ENCODE results near the gene ST7. TPM values are rescaled to one million over a fixed set of nuclear protein-coding genes. Genes with fewer than 3 reads are reported as not detected.

Gene ST7
- total and polyA plus RNA-seq, 2 donors = 14.7 to 26.6 TPM

DNA sequence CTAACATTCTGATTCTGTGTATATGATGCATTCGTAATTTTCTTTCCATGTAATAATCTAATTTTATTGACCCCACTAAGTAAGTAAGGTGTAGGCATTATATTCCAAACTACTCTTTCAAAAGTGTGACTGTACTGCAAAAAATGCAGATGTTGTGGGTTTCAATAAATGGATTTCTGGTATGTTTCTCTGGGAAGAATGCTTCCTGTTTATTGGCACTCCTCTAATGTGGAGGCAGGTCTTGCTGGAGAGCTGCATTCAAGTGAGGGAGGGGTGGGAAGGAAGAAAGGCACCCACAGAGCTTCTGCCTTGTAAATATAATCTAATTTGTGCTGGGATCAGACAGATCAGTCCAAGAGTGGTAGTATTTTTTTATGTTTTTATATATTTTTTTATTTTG is 23.9 kb downstream of the ST7 start:
- no peak overlapping the region for H3K4me3 ChIP-seq (ENCODE audit: low read depth, low read length)
- no peak for DNase-seq (ENCODE audit: extremely low spot score)
- H3K4me1 ChIP-seq (ENCODE audit: insufficient read depth) = no peaks in the 10 kb centered on the region
- 92% methylated on average over 1 of the region's 1 CpG for WGBS
- H3K27ac ChIP-seq (ENCODE audit: low read depth) = no peak overlapping the region
- H3K36me3 ChIP-seq (ENCODE audit: insufficient read depth) = no peaks in the 10 kb centered on the region

GRCh38 chr7:116978006-116978405 is 24.7 kb downstream of the ST7 start:
- Histone ChIP-seq H3K4me3 (ENCODE audit: low read depth, low read length) (no peak overlapping the region), H3K27ac (ENCODE audit: low read depth) (no peak overlapping the region), H3K36me3 (ENCODE audit: insufficient read depth) (no peaks in the 10 kb centered on the region), H3K4me1 (ENCODE audit: insufficient read depth) (no peaks in the 10 kb centered on the region)
- DNase-seq (ENCODE audit: extremely low spot score) = no peak
- 69% methylated on average over 1 of the region's 1 CpG for WGBS

DNA sequence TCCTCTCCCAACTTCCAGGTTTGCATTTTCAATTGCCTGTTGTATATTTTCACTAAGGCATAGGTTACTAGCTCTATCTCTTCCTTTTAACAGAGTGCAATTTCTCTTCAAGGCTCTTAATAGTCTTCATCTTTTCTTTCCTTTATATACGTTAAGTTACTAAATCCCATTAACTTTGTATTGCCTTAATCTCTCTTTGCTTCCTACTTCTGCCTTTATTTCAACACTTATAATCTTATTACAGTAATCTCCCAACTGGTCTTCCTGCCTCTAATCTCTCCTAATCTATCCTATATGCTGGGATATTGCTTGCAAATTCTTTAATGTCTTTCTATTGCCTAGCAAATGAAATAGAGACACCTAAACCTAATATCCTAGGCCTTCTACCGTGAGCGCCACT is 26.1 kb downstream of the ST7 start:
- Histone ChIP-seq H3K4me1 (ENCODE audit: insufficient read depth) (no peaks in the 10 kb centered on the region), H3K27ac (ENCODE audit: low read depth) (no peak overlapping the region), H3K36me3 (ENCODE audit: insufficient read depth) (no peaks in the 10 kb centered on the region), H3K4me3 (ENCODE audit: low read depth, low read length) (no peak overlapping the region)
- no peak for DNase-seq (ENCODE audit: extremely low spot score)
- WGBS = 96% methylated on average over 3 of the region's 3 CpGs

- DNase-seq (ENCODE audit: extremely low spot score) = no peak
- WGBS = 69% methylated on average over 4 of the region's 4 CpGs
- Histone ChIP-seq H3K36me3 (ENCODE audit: insufficient read depth) (no peaks in the 10 kb centered on the region), H3K27ac (ENCODE audit: low read depth) (no peak overlapping the region), H3K4me3 (ENCODE audit: low read depth, low read length) (no peak overlapping the region), H3K4me1 (ENCODE audit: insufficient read depth) (no peaks in the 10 kb centered on the region)
Observed at GRCh38 chr7:116980354-116980753, 27.1 kb downstream of the ST7 start.

DNA sequence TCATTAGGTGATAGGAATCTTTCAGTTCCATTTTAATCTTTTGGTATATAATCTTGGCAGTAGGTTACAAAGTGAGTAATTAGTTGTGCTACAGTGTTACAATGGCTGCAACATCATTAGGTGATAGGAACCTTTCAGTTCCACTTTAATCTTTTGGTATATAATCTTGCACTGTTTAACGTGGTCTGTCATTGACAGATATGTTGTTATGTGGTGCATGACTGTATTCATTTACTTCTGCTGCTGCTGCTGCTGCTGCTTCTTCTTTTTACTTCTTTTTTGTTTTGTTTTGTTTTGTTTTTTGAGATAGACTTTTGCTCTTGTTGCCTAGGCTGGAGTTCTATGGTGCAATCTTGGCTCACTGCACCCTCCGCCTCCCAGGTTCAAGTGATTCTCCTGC is 28.6 kb downstream of the ST7 start:
- no peak overlapping the region for H3K4me3 ChIP-seq (ENCODE audit: low read depth, low read length)
- 87% methylated on average over 2 of the region's 2 CpGs for WGBS
- no peaks in the 10 kb centered on the region for H3K36me3 ChIP-seq (ENCODE audit: insufficient read depth)
- no peaks in the 10 kb centered on the region for H3K4me1 ChIP-seq (ENCODE audit: insufficient read depth)
- DNase-seq (ENCODE audit: extremely low spot score) = no peak
- no peak overlapping the region for H3K27ac ChIP-seq (ENCODE audit: low read depth)

GRCh38 chr7:116984511-116984910 is 31.2 kb downstream of the ST7 start:
- no peaks in the 10 kb centered on the region for H3K4me1 ChIP-seq (ENCODE audit: insufficient read depth)

GRCh38 chr7:116984917-116985316 is 31.6 kb downstream of the ST7 start:
- Histone ChIP-seq H3K27ac (ENCODE audit: low read depth) (no peak overlapping the region), H3K36me3 (ENCODE audit: insufficient read depth) (no peaks in the 10 kb centered on the region), H3K4me1 (ENCODE audit: insufficient read depth) (no peaks in the 10 kb centered on the region), H3K4me3 (ENCODE audit: low read depth, low read length) (no peak overlapping the region)
- DNase-seq (ENCODE audit: extremely low spot score) = no peak
- 74% methylated on average over 2 of the region's 2 CpGs for WGBS

More at GRCh38 chr7:116984511-116984910, 31.2 kb downstream of the ST7 start:
- 77% methylated on average over 2 of the region's 2 CpGs for WGBS
- Histone ChIP-seq H3K27ac (ENCODE audit: low read depth) (no peak overlapping the region), H3K4me3 (ENCODE audit: low read depth, low read length) (no peak overlapping the region), H3K36me3 (ENCODE audit: insufficient read depth) (no peaks in the 10 kb centered on the region)
- no peak for DNase-seq (ENCODE audit: extremely low spot score)

GRCh38 chr7:116985575-116985974 is 32.3 kb downstream of the ST7 start:
- DNase-seq (ENCODE audit: extremely low spot score) = no peak
- no peak overlapping the region for H3K27ac ChIP-seq (ENCODE audit: low read depth)
- no peaks in the 10 kb centered on the region for H3K36me3 ChIP-seq (ENCODE audit: insufficient read depth)
- 98% methylated on average over 5 of the region's 5 CpGs for WGBS
- H3K4me1 ChIP-seq (ENCODE audit: insufficient read depth) = no peaks in the 10 kb centered on the region
- H3K4me3 ChIP-seq (ENCODE audit: low read depth, low read length) = no peak overlapping the region

DNA sequence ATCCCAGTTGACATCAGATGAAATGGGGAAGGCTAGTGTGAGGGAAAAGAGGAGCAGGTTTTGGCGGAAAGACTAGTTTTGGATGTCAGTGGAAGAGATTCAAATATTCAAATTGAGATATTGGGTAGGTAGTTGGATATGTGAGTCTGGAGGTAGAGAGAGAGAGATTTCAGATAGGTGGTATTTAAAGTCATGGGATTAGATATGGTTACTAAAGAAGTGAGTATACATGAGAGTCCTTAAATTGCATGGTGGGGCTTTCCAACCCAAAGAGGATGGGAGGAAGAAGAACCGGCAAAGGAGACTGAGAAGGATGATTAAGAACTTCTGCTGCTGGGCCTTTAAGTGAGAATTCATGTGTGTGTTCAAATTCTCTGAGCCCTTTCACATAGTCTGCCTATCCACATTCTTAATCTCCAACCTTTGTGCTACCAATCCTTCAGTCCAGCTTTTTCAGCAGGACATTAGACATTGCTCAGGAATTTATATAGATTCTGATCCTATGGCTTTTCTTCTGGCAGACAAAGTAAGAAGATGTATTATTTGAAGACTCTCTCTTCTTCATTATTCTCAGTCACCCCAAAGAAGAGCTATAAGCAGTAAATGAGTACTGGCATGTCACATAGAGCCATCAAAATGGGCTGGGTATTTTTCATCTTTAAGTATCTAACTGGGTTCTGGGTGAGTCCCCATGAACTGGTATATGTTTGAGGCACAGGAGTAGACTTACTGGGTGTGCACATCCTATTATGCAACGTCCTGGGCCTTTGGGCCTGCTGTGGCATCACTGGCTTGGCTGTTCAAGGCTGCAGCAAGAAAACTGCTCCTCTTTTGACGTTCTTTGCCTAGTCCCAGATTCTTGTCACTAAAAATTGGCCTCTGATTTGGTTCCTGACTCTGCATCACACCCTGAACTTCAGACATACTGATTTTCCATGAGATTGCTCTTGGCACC is 33.6 kb downstream of the ST7 start:
- no peak overlapping the region for H3K27ac ChIP-seq (ENCODE audit: low read depth)
- 83% methylated on average over 4 of the region's 4 CpGs for WGBS

GRCh38 chr7:116988363-116988989 is 35.2 kb downstream of the ST7 start:
- 65% methylated on average over 4 of the region's 4 CpGs for WGBS
- Histone ChIP-seq H3K4me3 (ENCODE audit: low read depth, low read length) (no peak overlapping the region), H3K27ac (ENCODE audit: low read depth) (no peak overlapping the region), H3K36me3 (ENCODE audit: insufficient read depth) (no peaks in the 10 kb centered on the region), H3K4me1 (ENCODE audit: insufficient read depth) (no peaks in the 10 kb centered on the region)
- DNase-seq (ENCODE audit: extremely low spot score) = no peak

More for the DNA sequence above, 33.6 kb downstream of the ST7 start:
- H3K4me1 ChIP-seq (ENCODE audit: insufficient read depth) = no peaks in the 10 kb centered on the region
- H3K36me3 ChIP-seq (ENCODE audit: insufficient read depth) = no peaks in the 10 kb centered on the region
- DNase-seq (ENCODE audit: extremely low spot score) = no peak
- no peak overlapping the region for H3K4me3 ChIP-seq (ENCODE audit: low read depth, low read length)

DNA sequence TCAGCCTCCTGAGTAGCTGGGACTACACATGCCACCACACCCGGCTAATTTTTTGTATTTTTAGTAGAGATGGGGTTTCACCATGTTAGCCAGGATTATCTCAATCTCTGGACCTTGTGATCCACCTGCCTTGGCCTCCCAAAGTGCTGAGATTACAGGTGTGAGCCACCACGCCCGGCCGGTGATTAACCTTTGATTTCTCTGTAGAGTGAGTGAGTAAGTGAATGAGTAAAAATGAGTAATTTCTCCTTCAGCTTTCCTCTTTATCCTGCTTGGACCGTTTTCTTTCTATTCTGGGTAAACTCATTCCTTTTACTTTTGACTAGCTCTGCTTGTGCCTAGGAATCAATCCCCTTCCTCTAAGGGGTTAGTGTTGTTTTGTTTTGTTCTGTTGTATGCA is 36.8 kb downstream of the ST7 start:
- no peak for DNase-seq (ENCODE audit: extremely low spot score)
- no peak overlapping the region for H3K27ac ChIP-seq (ENCODE audit: low read depth)
- H3K36me3 ChIP-seq (ENCODE audit: insufficient read depth) = no peaks in the 10 kb centered on the region
- WGBS = 94% methylated on average over 5 of the region's 5 CpGs
- H3K4me1 ChIP-seq (ENCODE audit: insufficient read depth) = no peaks in the 10 kb centered on the region
- no peak overlapping the region for H3K4me3 ChIP-seq (ENCODE audit: low read depth, low read length)

- H3K4me3 ChIP-seq (ENCODE audit: low read depth, low read length) = no peak overlapping the region
- 85% methylated on average over 3 of the region's 3 CpGs for WGBS
- no peaks in the 10 kb centered on the region for H3K4me1 ChIP-seq (ENCODE audit: insufficient read depth)
- DNase-seq (ENCODE audit: extremely low spot score) = no peak
- H3K27ac ChIP-seq (ENCODE audit: low read depth) = no peak overlapping the region
- H3K36me3 ChIP-seq (ENCODE audit: insufficient read depth) = no peaks in the 10 kb centered on the region
Observed at GRCh38 chr7:116991233-116991632, 37.9 kb downstream of the ST7 start.

- no peak overlapping the region for H3K4me3 ChIP-seq (ENCODE audit: low read depth, low read length)
- DNase-seq (ENCODE audit: extremely low spot score) = no peak
- H3K27ac ChIP-seq (ENCODE audit: low read depth) = no peak overlapping the region
- no peaks in the 10 kb centered on the region for H3K36me3 ChIP-seq (ENCODE audit: insufficient read depth)
- no peaks in the 10 kb centered on the region for H3K4me1 ChIP-seq (ENCODE audit: insufficient read depth)
- WGBS = 90% methylated on average over 6 of the region's 6 CpGs
Observed at GRCh38 chr7:116994611-116995010, 41.3 kb downstream of the ST7 start.

DNA sequence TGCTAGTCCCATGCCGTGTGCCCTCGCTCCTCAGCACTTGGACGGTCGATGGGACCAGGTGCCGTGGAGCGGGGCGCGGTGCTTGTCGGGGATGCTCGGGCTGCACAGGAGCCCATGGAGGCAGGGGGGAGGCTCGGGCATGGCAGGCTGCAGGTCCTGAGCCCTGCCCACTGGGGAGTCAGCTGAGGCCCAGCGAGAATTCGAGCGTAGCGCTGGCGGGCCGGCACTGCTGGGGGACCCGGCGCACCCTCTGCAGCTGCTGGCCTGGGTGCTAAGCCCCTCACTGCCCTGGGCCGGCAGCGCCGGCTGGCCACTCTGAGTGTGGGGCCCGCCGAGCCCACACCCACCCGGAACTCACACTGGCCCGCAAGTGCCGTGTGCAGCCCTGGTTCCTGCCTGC is 44.7 kb downstream of the ST7 start:
- DNase-seq (ENCODE audit: extremely low spot score) = no peak
- no peaks in the 10 kb centered on the region for H3K4me1 ChIP-seq (ENCODE audit: insufficient read depth)
- no peaks in the 10 kb centered on the region for H3K36me3 ChIP-seq (ENCODE audit: insufficient read depth)
- no peak overlapping the region for H3K4me3 ChIP-seq (ENCODE audit: low read depth, low read length)
- 98% methylated on average over 27 of the region's 27 CpGs for WGBS
- H3K27ac ChIP-seq (ENCODE audit: low read depth) = no peak overlapping the region
